ENCODE results near the gene CCIN. TPM values are rescaled to one million over a fixed set of nuclear protein-coding genes. Genes with fewer than 3 reads are reported as not detected.

The CCIN gene
- total RNA-seq, 4 donors from 2014 or later: 0.34 to 0.49 (median 0.38) TPM; not detected in 1

DNA sequence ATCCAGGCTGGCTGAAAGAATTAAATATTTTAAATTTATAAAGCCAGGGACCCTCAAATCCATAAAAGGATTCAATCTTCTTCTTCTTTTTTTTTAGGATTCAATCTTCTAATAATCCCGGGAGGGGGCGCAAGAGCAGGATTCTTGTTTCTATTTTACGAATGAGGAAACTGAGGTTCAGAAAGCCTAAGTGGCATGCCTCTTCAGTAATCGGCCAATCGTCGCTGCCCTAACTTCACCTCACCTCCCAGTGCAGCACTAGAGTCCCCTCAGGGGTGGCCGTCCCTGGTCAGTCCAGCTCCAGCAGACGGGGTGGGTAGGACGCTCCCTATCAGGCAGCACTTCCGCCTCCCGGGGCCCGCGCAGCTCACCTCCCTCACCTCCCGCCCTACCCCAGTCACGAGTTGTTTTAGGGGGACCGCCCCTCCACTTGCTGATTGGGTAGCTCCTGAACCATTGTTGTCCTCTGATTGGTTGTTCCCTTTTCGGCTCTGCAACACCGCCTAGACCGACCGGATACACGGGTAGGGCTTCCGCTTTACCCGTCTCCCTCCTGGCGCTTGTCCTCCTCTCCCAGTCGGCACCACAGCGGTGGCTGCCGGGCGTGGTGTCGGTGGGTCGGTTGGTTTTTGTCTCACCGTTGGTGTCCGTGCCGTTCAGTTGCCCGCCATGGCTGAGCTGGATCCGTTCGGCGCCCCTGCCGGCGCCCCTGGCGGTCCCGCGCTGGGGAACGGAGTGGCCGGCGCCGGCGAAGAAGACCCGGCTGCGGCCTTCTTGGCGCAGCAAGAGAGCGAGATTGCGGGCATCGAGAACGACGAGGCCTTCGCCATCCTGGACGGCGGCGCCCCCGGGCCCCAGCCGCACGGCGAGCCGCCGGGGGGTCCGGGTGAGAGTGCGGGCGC is 21.5 kb downstream of the CCIN start, which contains the start of gene CLTA:
TSS of gene CLTA (plus strand) at position 534 of the 902 bp plus-strand sequence. CDS start at position 670, 136 bp downstream.
- TF ChIP-seq, protein P1, sequence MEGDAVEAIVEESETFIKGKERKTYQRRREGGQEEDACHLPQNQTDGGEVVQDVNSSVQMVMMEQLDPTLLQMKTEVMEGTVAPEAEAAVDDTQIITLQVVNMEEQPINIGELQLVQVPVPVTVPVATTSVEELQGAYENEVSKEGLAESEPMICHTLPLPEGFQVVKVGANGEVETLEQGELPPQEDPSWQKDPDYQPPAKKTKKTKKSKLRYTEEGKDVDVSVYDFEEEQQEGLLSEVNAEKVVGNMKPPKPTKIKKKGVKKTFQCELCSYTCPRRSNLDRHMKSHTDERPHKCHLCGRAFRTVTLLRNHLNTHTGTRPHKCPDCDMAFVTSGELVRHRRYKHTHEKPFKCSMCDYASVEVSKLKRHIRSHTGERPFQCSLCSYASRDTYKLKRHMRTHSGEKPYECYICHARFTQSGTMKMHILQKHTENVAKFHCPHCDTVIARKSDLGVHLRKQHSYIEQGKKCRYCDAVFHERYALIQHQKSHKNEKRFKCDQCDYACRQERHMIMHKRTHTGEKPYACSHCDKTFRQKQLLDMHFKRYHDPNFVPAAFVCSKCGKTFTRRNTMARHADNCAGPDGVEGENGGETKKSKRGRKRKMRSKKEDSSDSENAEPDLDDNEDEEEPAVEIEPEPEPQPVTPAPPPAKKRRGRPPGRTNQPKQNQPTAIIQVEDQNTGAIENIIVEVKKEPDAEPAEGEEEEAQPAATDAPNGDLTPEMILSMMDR (IDR thresholded peaks at IDR 0.05; ENCODE audit: low read depth): no peak

DNA sequence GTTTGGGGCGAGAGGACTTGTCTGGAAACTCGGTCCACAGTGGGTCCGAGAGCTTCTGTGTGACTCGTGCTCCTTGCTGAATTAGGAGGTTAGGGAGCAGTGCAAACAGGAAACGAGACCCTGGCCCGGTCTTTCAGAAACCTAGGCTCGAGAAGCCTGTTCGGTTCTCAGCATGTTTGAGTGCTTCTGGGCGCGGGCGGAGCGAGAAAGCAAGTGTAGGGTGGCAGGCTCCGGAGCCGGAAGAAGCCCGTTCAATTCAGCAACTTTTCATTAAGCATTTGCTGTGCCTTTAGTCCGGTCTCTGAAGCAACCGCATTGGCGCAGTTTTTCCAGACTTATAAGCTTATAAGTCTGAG is 22.1 kb downstream of the CCIN start:
- TF ChIP-seq, protein P1 (IDR thresholded peaks at IDR 0.05; ENCODE audit: low read depth): no peak

DNA sequence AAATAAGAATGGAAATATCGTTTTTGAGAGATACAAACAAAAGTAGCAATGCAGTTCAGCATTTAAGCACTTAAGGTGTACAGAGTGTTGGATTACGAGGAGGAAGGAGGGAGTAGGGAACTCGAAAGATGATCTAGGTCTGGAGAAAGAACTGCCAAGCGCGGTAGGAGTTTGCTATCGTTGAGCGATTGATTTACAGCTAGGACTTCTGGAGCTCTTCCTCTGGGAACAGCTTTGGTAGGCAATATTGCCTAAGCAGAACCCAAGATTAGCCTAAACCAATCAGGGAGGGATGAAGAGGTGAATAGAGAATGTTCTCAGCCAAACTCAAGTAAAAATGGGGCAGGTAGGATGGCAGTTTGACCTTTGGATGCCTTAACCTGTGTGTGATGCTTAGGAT is 22.5 kb downstream of the CCIN start:
- TF ChIP-seq, protein P1 (IDR thresholded peaks at IDR 0.05; ENCODE audit: low read depth): no peak

DNA sequence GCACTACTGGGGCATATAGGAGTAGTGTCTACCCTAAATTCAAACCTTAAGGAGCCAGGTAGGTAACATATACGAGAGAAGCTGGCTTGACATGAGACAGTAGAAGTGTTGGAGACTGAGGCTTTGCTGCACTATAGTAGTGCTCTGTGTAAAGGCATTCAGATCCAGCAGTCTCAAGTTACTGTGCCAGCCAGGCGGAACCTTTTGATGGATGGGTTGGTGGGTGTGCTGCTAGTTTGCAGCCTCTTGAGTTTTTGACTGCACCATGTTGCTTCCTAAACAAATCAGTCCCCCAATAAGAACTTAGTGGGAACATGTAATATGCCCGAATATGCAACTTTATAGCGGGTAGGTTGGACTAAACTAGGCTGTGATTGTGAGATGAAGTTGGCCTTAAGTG is 23.0 kb downstream of the CCIN start:
- TF ChIP-seq, protein P1 (IDR thresholded peaks at IDR 0.05; ENCODE audit: low read depth): no peak

GRCh38 chr9:36193023-36193422 is 23.8 kb downstream of the CCIN start:
- TF ChIP-seq, protein P1 (IDR thresholded peaks at IDR 0.05; ENCODE audit: low read depth): no peak

DNA sequence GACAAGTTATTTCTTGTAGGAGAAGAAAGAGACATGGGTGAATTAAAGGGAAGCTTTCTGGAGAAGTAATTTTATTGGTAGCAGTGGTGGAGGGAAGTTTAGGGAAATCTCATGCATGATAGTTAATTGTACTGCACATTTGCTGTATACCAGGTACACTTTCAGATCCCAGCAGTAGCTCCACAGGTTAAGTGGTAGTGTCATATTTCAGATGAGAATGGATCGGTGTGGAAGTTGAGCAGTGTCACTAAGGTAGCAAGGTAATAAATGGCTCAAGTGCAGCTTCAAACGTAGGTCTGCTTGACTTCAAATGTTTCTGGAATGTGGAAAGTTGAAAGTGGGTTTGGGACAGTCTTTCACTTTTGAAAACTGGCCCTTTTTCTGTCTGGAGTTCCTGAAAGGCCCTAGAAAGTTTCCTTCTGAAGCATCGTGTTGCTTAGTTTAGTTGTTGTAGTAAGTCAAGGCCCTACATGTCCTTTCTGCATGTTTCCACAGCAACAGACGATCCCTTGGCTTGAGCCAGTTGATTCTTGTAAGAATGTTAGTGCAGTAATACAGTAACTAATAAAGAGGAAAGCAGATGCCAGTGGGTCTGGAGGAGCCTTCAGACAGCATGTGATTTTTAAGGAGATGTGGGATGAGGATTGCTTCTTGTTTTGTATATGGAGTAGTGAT is 25.3 kb downstream of the CCIN start:
- TF ChIP-seq, protein P1 (IDR thresholded peaks at IDR 0.05; ENCODE audit: low read depth): no peak

- TF ChIP-seq, protein P1 (IDR thresholded peaks at IDR 0.05; ENCODE audit: low read depth): no peak
Observed at GRCh38 chr9:36204906-36205547, 35.8 kb downstream of the CCIN start.

All from subcutaneous adipose tissue (tissue), 4 donors.